Endothelial cell of umbilical vein (primary cell): ENCODE data around the gene ZNF764.

Source experiments
- EZH2 ChIP-seq: IDR thresholded peaks from 2 replicates; pipeline ENCODE4 v1.6.1; 2012; ENCODE audit warnings: borderline replicate concordance, low read depth, mild to moderate bottlenecking, moderate library complexity, low read length, inconsistent platforms; ENCODE audit not compliant: severe bottlenecking
- POLR2A ChIP-seq: IDR thresholded peaks from 2 replicates; pipeline ENCODE4 v1.6.1; 2012; ENCODE audit warnings: low read depth, mild to moderate bottlenecking, control low read depth, low read length
- POLR2AphosphoS5 ChIP-seq: IDR thresholded peaks from 2 replicates; pipeline ENCODE4 v1.6.1; 2012; ENCODE audit warnings: low read depth, mild to moderate bottlenecking, control low read depth, low read length, moderate library complexity; ENCODE audit not compliant: insufficient read depth

GRCh38 chr16:30553393-30553899 is 4.7 kb downstream of the ZNF764 start:
- TF ChIP-seq EZH2 (no peak), POLR2AphosphoS5 (no peak), POLR2A (no peak)
